GM19395 (cell line): ENCODE measurements around the gene STAM2.

Source experiments
- ATAC-seq: cut with Tn5 transposase; IDR thresholded peaks from one replicate; pipeline ENCODE4 v1.9.1; 2021; ENCODE audit warnings: mild to moderate bottlenecking, moderate library complexity; ENCODE audit not compliant: unreplicated experiment

Gene STAM2

DNA sequence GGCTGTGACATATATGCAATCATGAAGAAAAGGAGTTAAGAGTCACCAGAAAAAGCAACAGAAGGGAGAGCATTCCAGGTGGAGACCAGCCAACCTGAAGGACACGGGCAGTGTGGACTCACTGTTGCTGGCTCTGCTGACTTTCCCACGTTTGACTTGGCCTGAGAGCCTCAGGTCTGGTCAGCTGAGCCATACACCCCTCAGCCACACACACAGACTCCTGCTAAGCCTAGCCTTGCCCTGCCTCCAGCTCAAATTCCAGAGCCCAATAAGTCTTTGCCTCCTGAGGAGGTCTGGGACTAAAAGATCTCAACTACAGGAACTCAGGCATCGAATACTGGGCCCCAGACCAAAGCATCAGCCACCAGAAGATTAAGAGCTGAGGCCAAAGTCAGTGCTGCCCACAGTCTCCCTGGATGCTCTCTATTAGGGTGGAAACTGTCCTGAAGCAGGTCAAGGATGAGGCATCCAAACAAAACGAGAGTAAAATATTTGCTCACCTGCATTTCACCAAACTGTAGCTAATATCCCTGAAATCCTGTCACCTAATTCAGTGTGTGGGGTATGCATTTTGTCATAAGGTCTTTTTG lies 100.0 kb downstream of the STAM2 start:
- ATAC-seq = no peak

DNA sequence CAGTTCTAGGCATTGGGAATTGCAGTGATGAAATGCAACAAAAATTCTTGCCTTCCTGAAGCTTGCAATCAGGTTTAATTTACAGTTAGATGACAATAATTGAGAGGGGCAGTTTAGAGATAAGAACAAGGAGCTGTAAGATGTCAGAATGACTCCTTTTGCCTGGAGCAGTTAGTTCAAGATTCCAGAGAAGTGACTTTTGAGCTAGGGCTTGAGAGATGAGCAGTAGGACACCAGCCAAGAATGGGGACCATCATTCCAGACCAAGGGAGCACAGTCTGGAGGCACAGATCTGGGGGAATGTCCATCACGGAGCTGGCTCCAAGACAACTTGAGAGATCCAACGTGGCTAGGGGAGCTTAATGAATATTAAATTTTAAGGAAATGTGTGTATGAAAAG lies 103.6 kb downstream of the STAM2 start:
- no peak for ATAC-seq

DNA sequence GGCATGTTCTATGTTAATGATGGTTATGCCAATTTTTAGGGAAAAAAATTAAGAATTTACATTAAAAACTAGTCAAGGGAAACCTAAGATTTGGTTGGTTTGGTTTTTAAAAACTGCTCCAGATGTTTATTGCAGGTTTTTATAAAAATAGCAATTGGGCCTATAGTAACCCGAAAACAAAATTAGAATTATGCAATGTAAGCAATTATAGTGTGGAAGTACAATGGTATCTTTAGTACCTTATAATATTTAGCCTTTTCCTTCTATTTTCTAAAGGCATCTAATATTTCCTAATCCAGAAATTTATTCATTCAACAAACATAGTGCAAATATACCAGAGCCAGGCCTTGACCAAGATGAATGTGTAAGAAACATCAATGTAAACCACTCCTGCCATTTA lies 104.0 kb downstream of the STAM2 start:
- ATAC-seq = no peak

DNA sequence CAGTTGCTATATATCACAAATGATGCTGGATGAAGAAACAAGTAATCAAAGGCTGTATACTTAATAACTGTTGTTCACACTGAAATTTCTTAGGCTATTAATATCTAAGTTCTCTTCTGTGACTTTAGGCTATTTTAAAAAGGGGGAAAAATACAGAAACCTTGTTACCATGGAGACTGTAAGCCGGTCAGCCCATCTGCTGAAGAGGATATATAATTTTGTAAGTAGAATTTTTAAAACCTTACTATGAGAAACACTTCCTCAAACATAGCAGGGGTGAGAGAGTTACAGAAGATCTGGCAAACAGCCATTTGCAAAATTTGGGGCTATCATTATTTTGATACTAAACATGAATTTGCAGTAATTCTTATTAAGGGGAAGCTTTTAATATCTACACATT lies 104.5 kb downstream of the STAM2 start:
- ATAC-seq = peak; percentile 84

DNA sequence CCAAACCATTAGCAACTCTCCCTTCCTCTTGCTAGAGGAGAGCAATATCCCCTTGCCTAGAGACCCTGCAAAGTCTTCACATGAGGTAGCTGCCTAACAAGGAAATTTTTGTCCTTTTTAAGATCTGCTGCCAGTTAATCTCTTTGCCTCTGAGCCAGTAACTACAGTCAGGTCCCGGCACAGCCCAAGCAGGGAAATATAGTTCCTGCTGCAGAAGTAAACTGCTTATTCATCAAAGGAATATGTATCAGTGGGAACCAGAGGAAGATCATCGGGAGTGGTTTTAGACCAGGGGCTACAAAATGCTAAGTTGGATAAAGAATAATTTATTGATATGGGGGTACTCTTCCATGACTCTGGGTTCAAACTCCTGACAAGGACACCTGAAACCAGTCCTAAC lies 107.3 kb downstream of the STAM2 start:
- ATAC-seq = no peak

DNA sequence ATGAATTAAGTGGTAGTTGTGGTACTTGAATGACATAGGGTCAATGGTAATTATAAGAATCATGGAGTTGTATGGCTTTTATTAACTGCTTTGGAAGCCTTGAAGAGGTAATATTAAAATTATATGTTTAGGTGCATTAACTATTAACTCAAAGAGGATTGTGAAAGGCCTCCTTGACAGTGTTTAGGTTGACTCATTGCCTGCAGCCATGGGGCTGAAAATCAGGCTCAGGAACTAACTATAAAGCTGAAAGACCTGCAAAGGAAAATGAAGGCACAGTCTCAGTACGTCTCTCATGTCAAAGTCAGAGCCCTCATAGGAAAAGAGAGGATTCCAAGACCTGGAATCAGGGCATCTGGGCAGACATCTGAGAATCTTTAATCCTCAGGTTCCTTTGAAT lies 107.7 kb downstream of the STAM2 start:
- no peak for ATAC-seq
